ENCODE measurements around the gene ITGB1BP1. TPM values are rescaled to one million over a fixed set of nuclear protein-coding genes. Genes with fewer than 3 reads are reported as not detected.

Gene ITGB1BP1
- total RNA-seq, 1 donor from 2014 or later = 115 TPM

GRCh38 chr2:9377461-9378097 is 45.7 kb downstream of the ITGB1BP1 start:
- no peaks in the 10 kb centered on the region for H3K4me1 Mint-ChIP-seq (ENCODE audit: low read depth)
- no peaks in the 10 kb centered on the region for H3K36me3 Mint-ChIP-seq (ENCODE audit: low read depth)
- DNase-seq (ENCODE audit: low spot score) = no peak
- no peak overlapping the region for H3K4me3 Mint-ChIP-seq
- H3K27me3 Mint-ChIP-seq (ENCODE audit: insufficient read depth) = peaks cover 7% of the 10 kb centered on the region
- intact Hi-C loops (cut with micrococcal nuclease) = no loop called here
- no peaks in the 10 kb centered on the region for H3K9me3 Mint-ChIP-seq
- no peak overlapping the region for H3K27ac Mint-ChIP-seq

- no peaks in the 10 kb centered on the region for H3K36me3 Mint-ChIP-seq (ENCODE audit: low read depth)
- intact Hi-C loops (cut with micrococcal nuclease) = no loop called here
Measured at GRCh38 chr2:9375857-9376428, 47.4 kb downstream of the ITGB1BP1 start.

GRCh38 chr2:9374071-9374730 is 49.1 kb downstream of the ITGB1BP1 start:
- intact Hi-C loops (cut with micrococcal nuclease) = loop anchor here (5.0 kb wide), 1 partner anchor 232 kb away; no protein-coding TSS in a partner anchor
- H3K4me1 Mint-ChIP-seq (ENCODE audit: low read depth) = no peaks in the 10 kb centered on the region
- H3K36me3 Mint-ChIP-seq (ENCODE audit: low read depth) = no peaks in the 10 kb centered on the region
- H3K9me3 Mint-ChIP-seq = no peaks in the 10 kb centered on the region
- H3K27ac Mint-ChIP-seq = no peak overlapping the region
- no peak overlapping the region for H3K4me3 Mint-ChIP-seq
- H3K27me3 Mint-ChIP-seq (ENCODE audit: insufficient read depth) = peaks cover 7% of the 10 kb centered on the region
- DNase-seq (ENCODE audit: low spot score) = no peak

More at GRCh38 chr2:9375857-9376428, 47.4 kb downstream of the ITGB1BP1 start:
- no peak overlapping the region for H3K4me3 Mint-ChIP-seq
- no peak overlapping the region for H3K27ac Mint-ChIP-seq
- no peak for DNase-seq (ENCODE audit: low spot score)
- no peaks in the 10 kb centered on the region for H3K4me1 Mint-ChIP-seq (ENCODE audit: low read depth)
- H3K27me3 Mint-ChIP-seq (ENCODE audit: insufficient read depth) = peaks cover 7% of the 10 kb centered on the region
- no peaks in the 10 kb centered on the region for H3K9me3 Mint-ChIP-seq

DNA sequence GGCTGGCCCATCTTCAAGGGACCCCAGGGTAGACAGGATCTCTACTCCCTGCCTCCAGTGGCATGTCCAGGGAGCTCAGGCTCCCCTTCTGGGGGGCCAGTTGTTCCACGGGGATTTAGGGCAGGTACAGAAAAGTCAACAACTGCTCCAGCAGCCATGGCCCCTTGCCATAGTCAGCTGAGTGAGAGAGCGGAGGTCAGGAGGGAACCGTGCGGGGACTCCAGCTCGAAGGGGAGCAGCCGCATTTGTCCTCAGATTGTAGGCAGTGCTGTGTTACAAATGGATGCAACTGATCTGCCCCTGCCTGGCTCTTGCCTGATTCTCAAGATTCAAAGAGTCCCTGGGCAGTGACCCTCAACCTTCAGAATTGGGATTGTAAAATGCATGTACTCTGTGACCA is 49.9 kb downstream of the ITGB1BP1 start:
- no peak for DNase-seq (ENCODE audit: low spot score)
- H3K27ac Mint-ChIP-seq = no peak overlapping the region
- H3K9me3 Mint-ChIP-seq = no peaks in the 10 kb centered on the region
- H3K4me3 Mint-ChIP-seq = no peak overlapping the region
- no peaks in the 10 kb centered on the region for H3K4me1 Mint-ChIP-seq (ENCODE audit: low read depth)
- H3K27me3 Mint-ChIP-seq (ENCODE audit: insufficient read depth) = peaks cover 1% of the 10 kb centered on the region
- no peaks in the 10 kb centered on the region for H3K36me3 Mint-ChIP-seq (ENCODE audit: low read depth)
- intact Hi-C loops (cut with micrococcal nuclease) = loop anchor here (5.0 kb wide), 1 partner anchor 231 kb away; no protein-coding TSS in a partner anchor

- H3K9me3 Mint-ChIP-seq = no peaks in the 10 kb centered on the region
- H3K27ac Mint-ChIP-seq = no peak overlapping the region
- intact Hi-C loops (cut with micrococcal nuclease) = loop anchor here (5.0 kb wide), 1 partner anchor 231 kb away; no protein-coding TSS in a partner anchor
- H3K4me1 Mint-ChIP-seq (ENCODE audit: low read depth) = no peaks in the 10 kb centered on the region
- DNase-seq (ENCODE audit: low spot score) = no peak
- H3K36me3 Mint-ChIP-seq (ENCODE audit: low read depth) = no peaks in the 10 kb centered on the region
- peaks cover 1% of the 10 kb centered on the region for H3K27me3 Mint-ChIP-seq (ENCODE audit: insufficient read depth)
- no peak overlapping the region for H3K4me3 Mint-ChIP-seq
Measured at GRCh38 chr2:9373047-9373446, 50.3 kb downstream of the ITGB1BP1 start.

GRCh38 chr2:9370746-9371145 is 52.6 kb downstream of the ITGB1BP1 start:
- DNase-seq (ENCODE audit: low spot score) = no peak
- Mint-ChIP-seq H3K27ac (no peak overlapping the region), H3K36me3 (ENCODE audit: low read depth) (no peaks in the 10 kb centered on the region), H3K4me1 (ENCODE audit: low read depth) (no peaks in the 10 kb centered on the region), H3K27me3 (ENCODE audit: insufficient read depth) (no peaks in the 10 kb centered on the region), H3K9me3 (no peaks in the 10 kb centered on the region), H3K4me3 (no peak overlapping the region)
- intact Hi-C loops (cut with micrococcal nuclease) = loop anchor here (5.0 kb wide), 1 partner anchor 228 kb away; no protein-coding TSS in a partner anchor

GRCh38 chr2:9366026-9366425 is 57.3 kb downstream of the ITGB1BP1 start:
- Mint-ChIP-seq H3K27me3 (ENCODE audit: insufficient read depth) (peaks cover 12% of the 10 kb centered on the region), H3K9me3 (no peaks in the 10 kb centered on the region), H3K36me3 (ENCODE audit: low read depth) (no peaks in the 10 kb centered on the region), H3K27ac (no peak overlapping the region), H3K4me1 (ENCODE audit: low read depth) (no peaks in the 10 kb centered on the region), H3K4me3 (no peak overlapping the region)
- intact Hi-C loops (cut with micrococcal nuclease) = no loop called here
- DNase-seq (ENCODE audit: low spot score) = no peak

DNA sequence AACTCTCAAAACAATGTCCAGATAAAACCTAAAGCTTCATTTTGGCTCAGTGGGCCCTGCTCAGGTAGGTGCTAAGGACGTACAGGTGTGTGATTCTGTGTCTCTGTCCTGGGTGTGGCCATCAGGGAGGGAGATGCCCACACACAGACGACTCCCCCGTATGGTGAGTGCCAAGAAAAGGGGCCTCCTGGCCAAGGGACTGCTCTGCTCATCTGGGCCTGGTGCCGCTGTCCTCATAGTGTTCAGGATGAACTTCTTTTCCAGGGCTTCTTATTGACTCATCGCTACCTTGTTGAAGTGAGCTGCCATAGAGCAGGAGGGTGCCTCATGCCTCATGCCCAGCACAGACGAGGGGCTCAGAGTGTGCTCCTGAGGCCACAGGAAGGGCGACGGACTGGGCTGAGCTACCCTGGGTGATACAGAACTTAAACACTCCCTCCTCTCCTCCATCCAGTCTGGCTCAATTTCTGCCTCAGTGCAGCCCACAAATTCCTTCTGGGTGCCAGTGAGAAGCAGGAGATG is 57.8 kb downstream of the ITGB1BP1 start:
- H3K36me3 Mint-ChIP-seq (ENCODE audit: low read depth) = no peaks in the 10 kb centered on the region
- H3K27me3 Mint-ChIP-seq (ENCODE audit: insufficient read depth) = peaks cover 13% of the 10 kb centered on the region
- no peaks in the 10 kb centered on the region for H3K9me3 Mint-ChIP-seq
- no peak overlapping the region for H3K27ac Mint-ChIP-seq
- intact Hi-C loops (cut with micrococcal nuclease) = no loop called here
- DNase-seq (ENCODE audit: low spot score) = no peak
- H3K4me3 Mint-ChIP-seq = no peak overlapping the region
- H3K4me1 Mint-ChIP-seq (ENCODE audit: low read depth) = no peaks in the 10 kb centered on the region

DNA sequence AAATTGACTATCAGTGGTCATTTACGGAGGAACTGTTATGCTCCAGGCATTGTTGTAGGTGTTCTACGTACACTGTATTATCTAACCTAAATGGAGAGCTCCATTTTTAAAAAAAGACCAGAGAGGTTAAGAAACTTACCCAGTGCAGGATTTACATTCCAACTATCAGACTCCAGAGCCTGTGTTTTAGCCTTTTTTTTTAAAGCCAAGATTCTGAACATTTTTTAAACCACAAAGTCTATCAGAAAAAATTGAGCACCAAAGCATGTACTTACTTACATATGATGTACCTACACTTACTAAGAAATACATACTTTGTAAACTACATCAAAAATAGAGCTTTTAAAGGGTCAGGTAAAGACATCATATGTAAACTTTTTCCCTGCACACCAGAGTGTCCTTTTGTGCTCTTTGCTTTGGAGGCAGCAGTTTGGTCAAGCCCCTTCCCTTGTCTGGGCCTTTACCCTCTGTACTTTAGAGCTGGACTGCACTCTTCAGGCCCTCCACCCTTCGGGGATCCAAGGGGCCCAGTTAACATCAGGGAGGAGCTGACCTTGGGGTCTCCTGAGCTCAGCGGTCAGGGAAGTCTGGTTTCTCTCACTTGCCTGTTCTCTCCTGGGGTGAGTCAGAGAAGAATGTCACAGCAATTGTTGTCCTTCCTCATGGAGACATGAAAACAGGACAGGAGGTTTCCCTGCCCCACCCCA is 58.4 kb downstream of the ITGB1BP1 start:
- no peak overlapping the region for H3K4me3 Mint-ChIP-seq
- H3K36me3 Mint-ChIP-seq (ENCODE audit: low read depth) = no peaks in the 10 kb centered on the region
- no peak for DNase-seq (ENCODE audit: low spot score)
- H3K4me1 Mint-ChIP-seq (ENCODE audit: low read depth) = no peaks in the 10 kb centered on the region
- peaks cover 13% of the 10 kb centered on the region for H3K27me3 Mint-ChIP-seq (ENCODE audit: insufficient read depth)
- intact Hi-C loops (cut with micrococcal nuclease) = no loop called here
- no peak overlapping the region for H3K27ac Mint-ChIP-seq
- H3K9me3 Mint-ChIP-seq = no peaks in the 10 kb centered on the region

DNA sequence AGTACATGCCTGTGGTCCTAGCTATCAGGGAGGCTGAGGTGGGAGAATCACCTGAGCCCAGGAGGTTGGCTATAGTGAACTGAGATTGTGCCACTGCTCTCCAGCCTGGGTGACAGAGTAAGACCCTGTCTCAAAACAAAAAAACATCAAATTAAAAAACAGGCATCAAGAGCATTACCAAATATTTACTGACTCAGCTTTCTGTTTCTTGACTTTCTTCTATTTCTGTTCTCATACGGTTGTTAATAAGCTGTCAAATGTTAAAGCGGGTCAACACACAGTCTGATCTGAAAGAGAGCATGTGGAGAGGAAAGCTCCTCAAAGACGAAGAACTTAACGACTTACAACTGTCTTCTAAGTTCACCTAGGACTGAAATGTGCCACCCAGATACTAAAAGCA is 59.0 kb downstream of the ITGB1BP1 start:
- H3K36me3 Mint-ChIP-seq (ENCODE audit: low read depth) = no peaks in the 10 kb centered on the region
- no peaks in the 10 kb centered on the region for H3K4me1 Mint-ChIP-seq (ENCODE audit: low read depth)
- no peak overlapping the region for H3K27ac Mint-ChIP-seq
- intact Hi-C loops (cut with micrococcal nuclease) = no loop called here
- no peak for DNase-seq (ENCODE audit: low spot score)
- peaks cover 14% of the 10 kb centered on the region for H3K27me3 Mint-ChIP-seq (ENCODE audit: insufficient read depth)
- H3K4me3 Mint-ChIP-seq = no peak overlapping the region
- H3K9me3 Mint-ChIP-seq = no peaks in the 10 kb centered on the region

- Mint-ChIP-seq H3K27me3 (ENCODE audit: insufficient read depth) (peaks cover 20% of the 10 kb centered on the region), H3K4me1 (ENCODE audit: low read depth) (no peaks in the 10 kb centered on the region), H3K36me3 (ENCODE audit: low read depth) (no peaks in the 10 kb centered on the region), H3K4me3 (no peak overlapping the region), H3K9me3 (no peaks in the 10 kb centered on the region), H3K27ac (no peak overlapping the region)
- intact Hi-C loops (cut with micrococcal nuclease) = no loop called here
- no peak for DNase-seq (ENCODE audit: low spot score)
Measured at GRCh38 chr2:9360701-9361100, 62.6 kb downstream of the ITGB1BP1 start.

GRCh38 chr2:9360110-9360509 is 63.2 kb downstream of the ITGB1BP1 start:
- DNase-seq (ENCODE audit: low spot score) = no peak
- Mint-ChIP-seq H3K36me3 (ENCODE audit: low read depth) (no peaks in the 10 kb centered on the region), H3K4me3 (no peak overlapping the region), H3K27ac (no peak overlapping the region), H3K9me3 (no peaks in the 10 kb centered on the region), H3K4me1 (ENCODE audit: low read depth) (no peaks in the 10 kb centered on the region), H3K27me3 (ENCODE audit: insufficient read depth) (peaks cover 20% of the 10 kb centered on the region)
- intact Hi-C loops (cut with micrococcal nuclease) = no loop called here

- Mint-ChIP-seq H3K36me3 (ENCODE audit: low read depth) (no peaks in the 10 kb centered on the region), H3K9me3 (no peaks in the 10 kb centered on the region), H3K27me3 (ENCODE audit: insufficient read depth) (peaks cover 19% of the 10 kb centered on the region), H3K4me3 (no peak overlapping the region), H3K4me1 (ENCODE audit: low read depth) (no peaks in the 10 kb centered on the region), H3K27ac (no peak overlapping the region)
- intact Hi-C loops (cut with micrococcal nuclease) = no loop called here
- DNase-seq (ENCODE audit: low spot score) = no peak
Measured at GRCh38 chr2:9359463-9359862, 63.9 kb downstream of the ITGB1BP1 start.

All from activated T-helper 1 cell treated with anti-CD3 and anti-CD28 coated beads, Interleukin-12 subunit alpha, Interleukin-12 subunit beta, Interleukin-2, Interleukin-4 antibody, amounts not matched to agents 30 ng/mL and 10 ng/mL and 1 ng/mL, durations not matched to agents 14 hours and 24 hours and 36 hours (primary cell).